Vagina (tissue), 2 donors: Measurements from ENCODE around the gene NPAS3. TPM values are rescaled to one million over a fixed set of nuclear protein-coding genes. Genes with fewer than 3 reads are reported as not detected.

ENCODE experiments used
- DNase-seq, 2 donors: peaks; one replicate each; pipeline ENCODE4 v3.0.0-alpha.2; 2017; ENCODE audit errors: extremely low spot score in 2 of 2
- H3K27ac ChIP-seq: fragments of 200-600 bp; sonication (generic); one replicate; pipeline ENCODE4 v1.5.1; 2019
- H3K27me3 ChIP-seq: fragments of 200-600 bp; sonication (generic); one replicate; pipeline ENCODE4 v1.5.1; 2019
- H3K36me3 ChIP-seq, 2 donors: fragments of 200-600 bp; sonication (generic); one replicate each; pipeline ENCODE4 v1.5.1; 2017 to 2019
- H3K4me1 ChIP-seq: fragments of 200-600 bp; sonication (generic); one replicate; pipeline ENCODE4 v1.5.1; 2019
- H3K4me3 ChIP-seq, 2 donors: fragments of 200-600 bp; sonication (generic); 1 replicate in 1 of 2; 2 replicates in 1 of 2; pipeline ENCODE4 v1.5.1; 2016 to 2019
- H3K9me3 ChIP-seq: fragments of 200-600 bp; sonication (generic); one replicate; pipeline ENCODE4 v1.5.1; 2019
- CTCF ChIP-seq, 3 experiments: fragments of 450-650 bp in 2 of 3; fragments of 200-600 bp in 1 of 3; sonication (generic) in 1 of 3; IDR thresholded peaks; one replicate each; pipeline ENCODE4 v1.5.1; 2017 to 2019; ENCODE audit warnings: antibody characterized with exemption in 3 of 3, mild to moderate bottlenecking in 2 of 3, moderate library complexity in 2 of 3
- POLR2A ChIP-seq, 2 donors: fragments of 450-650 bp; IDR thresholded peaks; one replicate each; pipeline ENCODE4 v1.6.1; 2017; ENCODE audit warnings: antibody characterized with exemption in 2 of 2, mild to moderate bottlenecking in 2 of 2, moderate library complexity in 2 of 2
- POLR2AphosphoS5 ChIP-seq, 2 donors: sonication (generic); formaldehyde crosslinking; IDR thresholded peaks; one replicate each; pipeline ENCODE4 v1.9.0; 2017; ENCODE audit warnings: antibody characterized with exemption in 2 of 2, mild to moderate bottlenecking in 2 of 2, low read depth in 1 of 2; ENCODE audit not compliant: insufficient read depth in 1 of 2
- intact Hi-C: fragments of 100-400 bp; cut with DNase I; formaldehyde crosslinking; loops from one replicate; pipeline ENCODE4 v1.15.1; 2023
- total RNA-seq: library from RNA; depleted of rRNA; stranded (reverse); fragments of >200 nt; gene quantifications from one replicate; pipeline ENCODE4 v1.2.3, GENCODE V29; 2016

Gene NPAS3
- total RNA-seq, 1 donor from 2014 or later: 1.2 TPM

GRCh38 chr14:33849455-33849801, 910.7 kb downstream of the NPAS3 start:
- Histone ChIP-seq H3K36me3 (no peaks in the 10 kb centered on the region), H3K4me3 (no peak overlapping the region), H3K9me3 (no peaks in the 10 kb centered on the region), H3K27me3 (no peaks in the 10 kb centered on the region), H3K27ac (no peak overlapping the region), H3K4me1 (no peaks in the 10 kb centered on the region)
- DNase-seq: no peak
- no peak for TF ChIP-seq CTCF (IDR thresholded peaks at IDR 0.05)
- no peak for TF ChIP-seq POLR2AphosphoS5 (IDR thresholded peaks at IDR 0.05; ENCODE audit: insufficient read depth in 1 of 2, low read depth in 1 of 2)
- TF ChIP-seq POLR2A (IDR thresholded peaks at IDR 0.05): no peak
- intact Hi-C loops: loop anchor here (5.0 kb wide), 1 partner anchor 248 kb away; no protein-coding TSS in a partner anchor

GRCh38 chr14:33850826-33851225, 912.1 kb downstream of the NPAS3 start:
- H3K36me3 ChIP-seq: no peaks in the 10 kb centered on the region
- H3K4me1 ChIP-seq: no peaks in the 10 kb centered on the region
- DNase-seq: peak in 1 of 2 donors; percentile 74
- no peak overlapping the region for H3K4me3 ChIP-seq
- intact Hi-C loops: no loop called here
- no peak overlapping the region for H3K27ac ChIP-seq
- no peak for TF ChIP-seq POLR2AphosphoS5 (IDR thresholded peaks at IDR 0.05; ENCODE audit: insufficient read depth in 1 of 2, low read depth in 1 of 2)
- TF ChIP-seq POLR2A (IDR thresholded peaks at IDR 0.05): no peak
- no peak for TF ChIP-seq CTCF (IDR thresholded peaks at IDR 0.05)
- no peaks in the 10 kb centered on the region for H3K27me3 ChIP-seq
- no peaks in the 10 kb centered on the region for H3K9me3 ChIP-seq

- Histone ChIP-seq H3K9me3 (no peaks in the 10 kb centered on the region), H3K27ac (no peak overlapping the region), H3K36me3 (no peaks in the 10 kb centered on the region), H3K4me1 (no peaks in the 10 kb centered on the region), H3K27me3 (no peaks in the 10 kb centered on the region), H3K4me3 (no peak overlapping the region)
- intact Hi-C loops: no loop called here
- peak in 1 of 2 donors; percentile 56 for DNase-seq
- no peak for TF ChIP-seq POLR2AphosphoS5 (IDR thresholded peaks at IDR 0.05; ENCODE audit: insufficient read depth in 1 of 2, low read depth in 1 of 2)
- no peak for TF ChIP-seq POLR2A (IDR thresholded peaks at IDR 0.05)
- no peak for TF ChIP-seq CTCF (IDR thresholded peaks at IDR 0.05)
Observed at GRCh38 chr14:33851366-33851765, 912.7 kb downstream of the NPAS3 start.

GRCh38 chr14:33851931-33852330, 913.3 kb downstream of the NPAS3 start:
- Histone ChIP-seq H3K27ac (no peak overlapping the region), H3K4me3 (no peak overlapping the region), H3K4me1 (no peaks in the 10 kb centered on the region), H3K36me3 (no peaks in the 10 kb centered on the region), H3K9me3 (no peaks in the 10 kb centered on the region), H3K27me3 (no peaks in the 10 kb centered on the region)
- intact Hi-C loops: no loop called here
- DNase-seq: peak in 1 of 2 donors; percentile 10
- TF ChIP-seq POLR2A (IDR thresholded peaks at IDR 0.05) (no peak), CTCF (IDR thresholded peaks at IDR 0.05) (no peak), POLR2AphosphoS5 (IDR thresholded peaks at IDR 0.05; ENCODE audit: insufficient read depth in 1 of 2, low read depth in 1 of 2) (no peak)
